Left renal pelvis (tissue), 4 donors: Measurements from ENCODE around the gene FNDC3B. TPM values are rescaled to one million over a fixed set of nuclear protein-coding genes. Genes with fewer than 3 reads are reported as not detected.

Experiments used
- DNase-seq, 4 donors: peaks; one replicate each; pipeline ENCODE4 v3.0.0-alpha.2; 2013; ENCODE audit warnings: low read depth in 4 of 4, low spot score in 3 of 4
- polyA plus RNA-seq, 4 donors: library from polyadenylated mRNA; unstranded; fragments of 120-200 nt; gene quantifications; one replicate each; pipeline ENCODE4 v1.2.1, GENCODE V29; 2013; ENCODE audit not compliant: insufficient read length in 4 of 4

The FNDC3B gene
- polyA plus RNA-seq, 4 donors: 53.4 to 72.8 (median 68.4) TPM

DNA sequence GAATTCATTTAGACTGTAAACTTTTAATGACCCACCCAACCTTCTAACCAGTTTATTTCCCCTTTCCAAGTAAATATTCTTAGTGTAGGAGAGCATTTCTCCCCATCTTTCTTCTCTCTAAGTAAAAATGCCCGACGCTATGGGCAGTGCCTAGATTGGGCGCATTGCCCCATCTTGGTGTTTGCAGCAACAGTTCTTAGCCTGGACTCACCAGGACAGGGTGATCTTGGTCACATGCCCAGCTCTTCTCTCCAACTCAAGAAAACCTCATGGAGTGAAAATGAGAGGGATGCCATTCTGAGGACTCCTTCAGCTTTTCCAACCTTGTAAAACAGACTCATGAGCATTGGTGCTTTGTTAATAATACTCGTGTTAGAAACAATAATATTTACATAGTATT lies 332.2 kb downstream of the FNDC3B start:
- DNase-seq: no peak

GRCh38 chr3:172372895-172373294 lies 333.5 kb downstream of the FNDC3B start:
- no peak for DNase-seq

DNA sequence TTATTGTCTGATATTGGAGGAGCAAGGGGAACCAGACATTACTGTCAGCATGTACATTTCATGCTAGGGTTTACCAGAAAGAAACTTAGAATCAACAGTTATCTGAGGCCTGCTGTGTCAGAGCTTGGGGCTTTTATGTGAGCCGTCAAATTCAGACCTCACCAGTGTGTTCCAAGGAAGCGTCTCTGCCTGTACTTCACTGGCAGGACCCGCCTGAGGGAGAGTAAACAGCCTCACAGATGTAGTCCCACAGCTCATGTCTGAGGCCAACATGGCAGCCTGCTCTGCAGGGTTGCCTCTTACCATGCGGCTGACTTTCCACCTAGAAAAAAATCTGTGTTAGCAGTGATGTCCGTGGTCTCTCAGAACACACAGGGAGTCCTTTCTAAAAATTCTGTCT lies 334.5 kb downstream of the FNDC3B start:
- no peak for DNase-seq

- DNase-seq: no peak
These were observed 335.9 kb downstream of the FNDC3B start for GRCh38 chr3:172375206-172375850.

- DNase-seq: no peak
These were observed 337.0 kb downstream of the FNDC3B start for GRCh38 chr3:172376402-172376801.

DNA sequence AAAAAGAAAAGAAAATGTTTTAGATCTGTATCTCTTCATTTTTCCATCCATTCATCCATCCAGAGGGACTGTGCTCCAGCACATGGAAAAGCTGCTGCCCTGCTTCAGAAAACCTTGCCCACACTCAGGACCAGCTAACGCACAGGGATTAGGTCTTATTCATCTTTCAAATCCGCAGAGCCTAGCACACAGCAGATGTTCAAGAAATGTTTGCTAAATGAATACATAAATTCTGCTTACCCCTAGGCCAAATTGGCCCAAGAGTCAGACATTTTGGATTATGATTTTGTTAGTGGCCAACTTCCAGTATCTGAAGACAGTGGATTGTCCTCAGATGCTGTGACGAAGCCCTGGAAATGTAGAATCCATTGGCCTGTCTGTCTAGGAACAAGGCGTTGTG lies 337.5 kb downstream of the FNDC3B start:
- DNase-seq: no peak

GRCh38 chr3:172378439-172378838 lies 339.1 kb downstream of the FNDC3B start:
- no peak for DNase-seq

DNA sequence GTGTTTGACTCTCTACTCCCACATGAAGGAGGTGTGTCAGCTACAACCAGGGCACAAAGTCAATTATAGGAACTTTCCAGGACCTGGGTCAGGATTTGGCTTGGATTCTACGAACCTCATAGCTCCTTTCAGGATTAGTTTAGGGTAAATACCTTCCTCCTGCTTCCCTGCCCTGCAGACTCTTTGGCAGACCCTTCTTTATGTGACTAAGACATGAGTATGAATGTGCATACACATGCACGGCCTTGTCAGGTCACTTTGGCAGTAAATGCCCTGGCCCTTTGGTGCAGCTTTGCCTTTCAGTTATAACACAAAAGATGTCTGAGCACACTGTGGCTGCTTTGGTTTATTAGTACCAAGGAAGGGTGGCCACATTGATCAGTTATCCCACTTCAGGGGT lies 340.0 kb downstream of the FNDC3B start:
- DNase-seq: no peak

DNA sequence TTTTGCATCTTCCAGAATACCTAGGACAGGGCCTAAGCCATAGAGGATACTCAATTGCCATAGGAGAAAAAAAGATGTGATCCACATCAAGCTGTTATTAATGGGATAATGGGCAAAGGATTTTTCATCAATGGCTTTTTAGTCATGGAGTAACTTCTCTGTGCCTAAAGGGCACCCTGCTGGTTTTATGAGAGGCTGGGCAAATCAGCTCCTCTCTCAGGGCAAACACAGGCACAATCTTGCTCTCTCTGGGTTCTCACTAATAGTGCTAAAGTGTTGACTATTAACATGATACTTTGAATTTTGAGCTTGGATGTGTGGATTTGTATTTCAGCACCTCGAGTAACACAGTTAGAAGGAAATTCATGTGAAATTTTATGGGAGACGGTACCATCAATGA lies 341.3 kb downstream of the FNDC3B start:
- DNase-seq: no peak

DNA sequence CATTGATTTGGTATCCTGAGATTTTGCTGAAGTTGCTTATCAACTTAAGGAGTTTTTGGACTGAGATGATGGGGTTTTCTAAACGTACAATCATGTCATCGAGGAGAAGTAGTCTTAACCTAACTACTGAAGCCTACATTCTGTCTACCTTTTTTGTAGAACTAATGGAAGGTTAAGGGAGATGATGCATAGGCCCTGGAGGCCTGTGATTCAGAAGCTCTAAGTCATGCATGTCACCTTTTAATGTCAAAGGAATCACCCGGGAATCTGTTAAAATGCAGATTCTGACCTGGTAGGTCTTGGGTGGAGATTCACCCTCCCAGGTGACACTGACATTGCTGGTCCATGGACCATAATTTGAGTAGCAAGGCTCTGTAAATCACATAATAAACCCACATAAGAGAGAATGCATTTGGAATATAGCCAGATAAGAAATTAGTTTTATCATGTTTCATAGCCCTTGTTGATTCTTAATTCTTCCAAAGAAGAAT lies 344.0 kb downstream of the FNDC3B start:
- no peak for DNase-seq

- DNase-seq: no peak
These were observed 345.5 kb downstream of the FNDC3B start for GRCh38 chr3:172384836-172385235.

DNA sequence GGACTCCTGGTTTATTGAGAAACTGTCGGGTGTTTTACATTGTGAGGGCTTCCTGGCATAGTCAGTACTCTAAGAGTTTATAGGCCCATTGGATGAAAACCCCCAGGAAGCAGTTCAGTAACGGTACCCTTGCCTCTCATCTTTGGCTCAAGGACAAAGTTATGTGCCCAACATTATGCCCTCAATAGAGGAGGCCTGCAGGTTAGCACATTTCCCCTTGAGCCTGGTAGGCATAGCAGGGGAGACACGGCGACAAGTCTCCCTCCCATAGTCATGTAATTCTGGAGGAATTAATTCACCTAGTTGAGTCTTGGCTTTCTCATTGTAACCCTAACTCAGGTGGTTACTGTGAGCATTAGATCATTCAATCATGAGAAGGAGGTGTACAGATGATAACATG lies 348.4 kb downstream of the FNDC3B start:
- no peak for DNase-seq

GRCh38 chr3:172388412-172389078 lies 349.2 kb downstream of the FNDC3B start:
- DNase-seq: no peak

- DNase-seq: no peak
These were observed 351.4 kb downstream of the FNDC3B start for GRCh38 chr3:172390792-172391191.

- DNase-seq: no peak
These were observed 352.4 kb downstream of the FNDC3B start for GRCh38 chr3:172391592-172392302.

DNA sequence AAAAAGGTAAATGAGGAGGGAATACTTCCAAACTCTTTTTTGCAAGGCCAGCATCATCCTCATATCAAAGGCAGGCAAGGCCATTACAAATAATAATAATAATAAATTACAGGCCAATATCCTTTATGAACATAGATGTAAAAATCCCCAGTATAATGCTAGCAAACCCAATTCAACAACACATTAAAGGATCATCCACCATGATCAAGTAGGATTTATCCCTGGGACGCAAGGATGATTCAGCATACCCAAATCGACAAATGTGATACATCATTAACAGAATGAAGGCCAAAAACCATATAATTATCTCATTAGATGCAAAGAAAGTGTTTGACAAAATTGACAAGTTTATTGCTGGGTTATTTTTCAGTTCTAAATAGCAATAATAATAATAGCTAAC lies 355.3 kb downstream of the FNDC3B start:
- no peak for DNase-seq

DNA sequence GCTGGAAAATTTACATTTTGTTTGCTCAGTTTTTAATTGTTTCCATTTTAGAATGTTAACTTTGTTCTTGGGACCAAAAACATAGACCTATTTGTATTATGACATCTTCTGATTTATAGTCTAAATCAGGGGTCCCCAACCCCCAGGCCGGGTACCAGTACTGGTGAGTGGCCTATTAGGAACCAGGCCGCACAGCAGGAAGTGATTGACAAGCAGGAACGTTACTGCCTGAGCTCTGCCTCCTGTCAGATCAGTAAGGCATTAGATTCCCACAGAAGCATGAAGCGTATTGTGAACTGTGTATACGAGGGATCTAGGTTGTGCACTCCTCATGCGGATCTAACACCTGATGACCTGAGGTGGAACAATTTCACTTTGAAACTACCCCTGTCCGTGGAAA lies 357.0 kb downstream of the FNDC3B start:
- DNase-seq: no peak

DNA sequence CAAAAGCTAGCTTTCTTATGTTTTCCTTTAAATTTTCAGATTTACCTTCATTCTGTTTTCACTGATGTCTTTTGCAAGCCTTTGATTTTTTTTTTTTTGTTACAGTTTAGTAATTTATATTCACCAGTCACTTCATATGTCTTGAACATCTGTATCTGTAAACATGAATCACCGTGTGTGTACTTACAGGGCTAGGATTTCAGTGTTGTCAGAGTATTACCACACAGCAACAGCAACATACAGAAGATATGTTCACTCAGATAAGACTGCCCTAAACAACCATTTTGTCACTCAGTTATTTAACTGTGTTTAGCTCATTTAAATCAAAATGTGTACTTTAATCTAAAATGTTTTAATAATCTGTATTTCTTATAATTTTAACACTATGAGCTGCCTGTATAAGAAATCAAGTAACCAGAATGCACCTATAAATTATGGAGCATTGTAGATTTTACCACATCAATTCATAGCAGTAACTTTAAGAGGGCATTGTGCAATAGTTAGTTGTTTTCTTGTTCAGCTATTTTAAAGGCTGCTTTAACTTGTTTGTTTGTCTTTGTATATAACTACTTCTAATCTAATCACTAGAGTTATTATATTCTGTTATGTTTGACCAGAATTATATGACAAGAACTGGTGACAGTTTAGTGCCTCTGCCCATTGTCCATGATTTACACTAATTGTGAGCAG lies 358.5 kb downstream of the FNDC3B start:
- no peak for DNase-seq

DNA sequence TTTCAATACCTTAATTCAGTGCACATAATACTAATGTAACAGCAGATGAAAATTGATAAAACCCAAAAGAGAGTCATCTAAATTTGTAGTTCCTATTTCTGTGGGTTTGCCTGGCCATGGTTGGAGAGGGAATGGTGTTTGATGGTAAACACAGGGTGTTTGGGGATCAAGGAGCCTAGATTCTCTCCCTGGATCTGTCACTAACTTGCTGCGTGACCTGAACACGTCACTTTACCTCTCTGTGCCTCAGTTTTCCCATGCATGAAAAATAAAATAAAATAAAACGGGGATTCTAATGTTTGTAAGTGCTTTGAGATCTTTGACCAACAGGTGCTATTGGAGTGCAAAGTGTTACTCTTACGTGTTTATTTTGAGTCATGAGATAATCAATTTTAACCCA lies 359.1 kb downstream of the FNDC3B start:
- DNase-seq: no peak

GRCh38 chr3:172402090-172402489 lies 362.7 kb downstream of the FNDC3B start:
- no peak for DNase-seq
